Cardiac muscle cell (in vitro differentiated cells and primary cell): ENCODE measurements around the gene RSU1. TPM values are rescaled to one million over a fixed set of nuclear protein-coding genes. Genes with fewer than 3 reads are reported as not detected.

Source experiments
- DNase-seq, 2 donors: peaks; one replicate each; pipeline versions ENCODE4 v3.0.0 to v3.0.0-alpha.2; 2010 to 2017; ENCODE audit warnings: low read depth in 1 of 2, low spot score in 1 of 2
- H3K27ac ChIP-seq: fragments of 200-600 bp; sonication (generic); 2 replicates; pipeline ENCODE4 v1.5.1; 2016
- H3K27me3 ChIP-seq: fragments of 200-600 bp; sonication (generic); 2 replicates; pipeline ENCODE4 v1.6.0; 2016; ENCODE audit warnings: control low read depth
- H3K36me3 ChIP-seq: fragments of 200-600 bp; sonication (generic); 2 replicates; pipeline ENCODE4 v1.5.1; 2016; ENCODE audit warnings: control low read depth
- H3K4me1 ChIP-seq: fragments of 200-600 bp; sonication (generic); 2 replicates; pipeline ENCODE4 v1.8.1; 2017; ENCODE audit warnings: low read depth, mild to moderate bottlenecking, mixed run types
- H3K4me3 ChIP-seq: fragments of 200-600 bp; sonication (generic); 2 replicates; pipeline ENCODE4 v1.5.1; 2016; ENCODE audit warnings: mild to moderate bottlenecking
- H3K9me3 ChIP-seq: fragments of 200-600 bp; sonication (generic); 2 replicates; pipeline ENCODE4 v1.5.1; 2017; ENCODE audit warnings: low read depth, mild to moderate bottlenecking, control low read depth
- polyA plus RNA-seq: library from polyadenylated mRNA; unstranded; fragments of >200 nt; fragmentation: Nextera tagmentation; extraction: Ambion mirVana; gene quantifications from 2 replicates; pipeline ENCODE4 v1.2.1, GENCODE V29; 2016
- total RNA-seq: library from RNA; depleted of rRNA; stranded (reverse); fragments of >200 nt; gene quantifications from 2 replicates; pipeline ENCODE4 v1.2.3, GENCODE V29; 2016
- TF ChIP-seq, protein P1 (sequence below): IDR thresholded peaks from 2 replicates; pipeline ENCODE4 v1.5.1; 2012; ENCODE audit warnings: low read depth, mild to moderate bottlenecking, low read length

The RSU1 gene
- total and polyA plus RNA-seq, 2 experiments from 2014 or later: 18.4 to 69.7 TPM

- H3K4me1 ChIP-seq: no peaks in the 10 kb centered on the region
- no peak overlapping the region for H3K27ac ChIP-seq
- DNase-seq: no peak
- no peaks in the 10 kb centered on the region for H3K9me3 ChIP-seq
- H3K36me3 ChIP-seq: no peaks in the 10 kb centered on the region
- TF ChIP-seq, protein P1, sequence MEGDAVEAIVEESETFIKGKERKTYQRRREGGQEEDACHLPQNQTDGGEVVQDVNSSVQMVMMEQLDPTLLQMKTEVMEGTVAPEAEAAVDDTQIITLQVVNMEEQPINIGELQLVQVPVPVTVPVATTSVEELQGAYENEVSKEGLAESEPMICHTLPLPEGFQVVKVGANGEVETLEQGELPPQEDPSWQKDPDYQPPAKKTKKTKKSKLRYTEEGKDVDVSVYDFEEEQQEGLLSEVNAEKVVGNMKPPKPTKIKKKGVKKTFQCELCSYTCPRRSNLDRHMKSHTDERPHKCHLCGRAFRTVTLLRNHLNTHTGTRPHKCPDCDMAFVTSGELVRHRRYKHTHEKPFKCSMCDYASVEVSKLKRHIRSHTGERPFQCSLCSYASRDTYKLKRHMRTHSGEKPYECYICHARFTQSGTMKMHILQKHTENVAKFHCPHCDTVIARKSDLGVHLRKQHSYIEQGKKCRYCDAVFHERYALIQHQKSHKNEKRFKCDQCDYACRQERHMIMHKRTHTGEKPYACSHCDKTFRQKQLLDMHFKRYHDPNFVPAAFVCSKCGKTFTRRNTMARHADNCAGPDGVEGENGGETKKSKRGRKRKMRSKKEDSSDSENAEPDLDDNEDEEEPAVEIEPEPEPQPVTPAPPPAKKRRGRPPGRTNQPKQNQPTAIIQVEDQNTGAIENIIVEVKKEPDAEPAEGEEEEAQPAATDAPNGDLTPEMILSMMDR: no peak
- H3K27me3 ChIP-seq: no peaks in the 10 kb centered on the region
- H3K4me3 ChIP-seq: no peak overlapping the region
Observed at GRCh38 chr10:16728266-16728665, 89.0 kb downstream of the RSU1 start.

GRCh38 chr10:16727666-16728065 is 89.6 kb downstream of the RSU1 start:
- Histone ChIP-seq H3K9me3 (no peaks in the 10 kb centered on the region), H3K27ac (no peak overlapping the region), H3K4me1 (no peaks in the 10 kb centered on the region), H3K36me3 (no peaks in the 10 kb centered on the region), H3K27me3 (no peaks in the 10 kb centered on the region), H3K4me3 (no peak overlapping the region)
- TF ChIP-seq, protein P1: no peak
- DNase-seq: no peak

- TF ChIP-seq, protein P1: no peak
- H3K27ac ChIP-seq: no peak overlapping the region
- H3K36me3 ChIP-seq: no peaks in the 10 kb centered on the region
- no peaks in the 10 kb centered on the region for H3K9me3 ChIP-seq
- no peak for DNase-seq
- H3K27me3 ChIP-seq: no peaks in the 10 kb centered on the region
- no peak overlapping the region for H3K4me3 ChIP-seq
- no peaks in the 10 kb centered on the region for H3K4me1 ChIP-seq
Observed at GRCh38 chr10:16724509-16724908, 92.7 kb downstream of the RSU1 start.

GRCh38 chr10:16720812-16721211 is 96.4 kb downstream of the RSU1 start:
- no peak for DNase-seq
- no peak overlapping the region for H3K27ac ChIP-seq
- TF ChIP-seq, protein P1: no peak
- H3K36me3 ChIP-seq: no peaks in the 10 kb centered on the region
- no peaks in the 10 kb centered on the region for H3K27me3 ChIP-seq
- no peaks in the 10 kb centered on the region for H3K9me3 ChIP-seq
- H3K4me1 ChIP-seq: no peaks in the 10 kb centered on the region
- H3K4me3 ChIP-seq: no peak overlapping the region

DNA sequence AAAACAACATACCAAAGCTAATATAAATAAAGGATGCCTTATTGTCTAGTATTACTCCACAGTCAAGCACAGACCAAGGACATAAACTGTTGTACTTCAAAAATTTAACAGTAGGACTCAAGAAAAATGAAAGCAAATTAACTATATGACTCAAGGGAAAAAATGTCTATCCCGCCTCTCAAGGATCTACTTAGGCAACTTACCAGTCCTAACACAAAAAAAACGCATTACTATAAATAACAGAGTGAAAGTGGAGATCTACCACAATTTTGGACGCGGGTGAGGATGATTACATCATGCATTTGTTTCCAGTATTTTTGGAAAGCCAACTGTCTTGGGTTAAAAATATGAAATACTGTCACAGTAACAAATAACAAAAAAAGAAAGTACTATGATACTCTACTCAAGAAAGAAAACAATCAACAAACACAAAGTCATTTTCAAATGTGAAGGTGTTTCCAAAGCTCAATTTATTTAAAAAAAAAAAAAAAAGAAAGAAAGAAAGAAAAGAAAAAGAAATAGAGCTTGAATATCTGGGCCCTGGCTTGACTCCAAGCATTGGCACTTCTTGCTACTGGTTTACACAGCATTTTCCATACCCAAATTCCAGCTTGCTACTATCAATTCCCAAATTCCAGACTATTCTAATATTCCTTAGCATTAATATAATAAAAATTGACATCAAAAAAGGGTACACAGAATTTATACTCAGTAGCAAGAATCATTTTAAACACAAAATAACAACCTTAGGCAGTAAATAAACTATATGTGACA is 99.4 kb downstream of the RSU1 start:
- H3K27me3 ChIP-seq: no peaks in the 10 kb centered on the region
- no peak overlapping the region for H3K27ac ChIP-seq
- peak in 1 of 2 donors; percentile 74 for DNase-seq
- no peaks in the 10 kb centered on the region for H3K9me3 ChIP-seq
- H3K4me3 ChIP-seq: no peak overlapping the region
- no peaks in the 10 kb centered on the region for H3K4me1 ChIP-seq
- no peaks in the 10 kb centered on the region for H3K36me3 ChIP-seq
- TF ChIP-seq, protein P1: no peak
